ENCODE results near the gene ART1. TPM values are rescaled to one million over a fixed set of nuclear protein-coding genes. Genes with fewer than 3 reads are reported as not detected.

The ART1 gene
- total RNA-seq, 4 donors from 2014 or later: not detected

- TF ChIP-seq CTCF (IDR thresholded peaks at IDR 0.05) (no peak), POLR2A (IDR thresholded peaks at IDR 0.05) (no peak)
- 93 to 94% methylated on average over 12 of the region's 12 CpGs for WGBS, 2 donors
- no peak overlapping the region for H3K4me3 ChIP-seq (ENCODE audit: low read depth, poor library complexity, severe bottlenecking)
- intact Hi-C loops (cut with DNase I; ENCODE audit: low total_unique reads): no loop called here
- peak in 1 of 2 donors; percentile 62 for DNase-seq (ENCODE audit: low spot score in 2 of 2)
These were observed 39.3 kb downstream of the ART1 start for GRCh38 chr11:3684129-3684818.

- H3K4me3 ChIP-seq (ENCODE audit: low read depth, poor library complexity, severe bottlenecking): no peak overlapping the region
- no peak for DNase-seq (ENCODE audit: low spot score in 2 of 2)
- TF ChIP-seq POLR2A (IDR thresholded peaks at IDR 0.05): no peak
- intact Hi-C loops (cut with DNase I; ENCODE audit: low total_unique reads): no loop called here
- 87% methylated on average over 2 of the region's 2 CpGs for WGBS, 2 donors
These were observed 39.9 kb downstream of the ART1 start for GRCh38 chr11:3684819-3685172.

GRCh38 chr11:3685923-3686322, 41.0 kb downstream of the ART1 start:
- no peak for TF ChIP-seq CTCF (IDR thresholded peaks at IDR 0.05)
- no peak for TF ChIP-seq POLR2A (IDR thresholded peaks at IDR 0.05)
- DNase-seq (ENCODE audit: low spot score in 2 of 2): no peak
- intact Hi-C loops (cut with DNase I; ENCODE audit: low total_unique reads): no loop called here
- WGBS, 2 donors: 76 to 81% methylated on average over 7 of the region's 7 CpGs
- no peak overlapping the region for H3K4me3 ChIP-seq (ENCODE audit: low read depth, poor library complexity, severe bottlenecking)

- TF ChIP-seq CTCF (IDR thresholded peaks at IDR 0.05) (no peak), POLR2A (IDR thresholded peaks at IDR 0.05) (no peak)
- no peak overlapping the region for H3K4me3 ChIP-seq (ENCODE audit: low read depth, poor library complexity, severe bottlenecking)
- intact Hi-C loops (cut with DNase I; ENCODE audit: low total_unique reads): no loop called here
- 78 to 94% methylated on average over 4 of the region's 4 CpGs for WGBS, 2 donors
- no peak for DNase-seq (ENCODE audit: low spot score in 2 of 2)
These were observed 41.8 kb downstream of the ART1 start for GRCh38 chr11:3686751-3687150.

GRCh38 chr11:3700410-3700809, 55.5 kb downstream of the ART1 start:
- WGBS, 2 donors: 50 to 58% methylated on average over 2 of the region's 2 CpGs
- intact Hi-C loops (cut with DNase I; ENCODE audit: low total_unique reads): no loop called here
- H3K4me3 ChIP-seq (ENCODE audit: low read depth, poor library complexity, severe bottlenecking): no peak overlapping the region
- no peak for DNase-seq (ENCODE audit: low spot score in 2 of 2)
- TF ChIP-seq CTCF (IDR thresholded peaks at IDR 0.05) (no peak), POLR2A (IDR thresholded peaks at IDR 0.05) (no peak)

- intact Hi-C loops (cut with DNase I; ENCODE audit: low total_unique reads): no loop called here
- DNase-seq (ENCODE audit: low spot score in 2 of 2): no peak
- 92 to 94% methylated on average over 2 of the region's 2 CpGs for WGBS, 2 donors
- TF ChIP-seq POLR2A (IDR thresholded peaks at IDR 0.05) (no peak), CTCF (IDR thresholded peaks at IDR 0.05) (no peak)
- H3K4me3 ChIP-seq (ENCODE audit: low read depth, poor library complexity, severe bottlenecking): no peak overlapping the region
These were observed 56.0 kb downstream of the ART1 start for GRCh38 chr11:3700910-3701309.

Data from lower leg skin (tissue), 4 donors.